Neural cell (in vitro differentiated cells): ENCODE measurements around the gene FSCN2. TPM values are rescaled to one million over a fixed set of nuclear protein-coding genes. Genes with fewer than 3 reads are reported as not detected.

ENCODE experiments used
- H2AFZ ChIP-seq: fragments of 200-600, 300-800 bp; sonication (generic), shearing (Covaris generic); 2 replicates; pipeline ENCODE4 v1.6.0; 2014; ENCODE audit warnings: low read depth, mild to moderate bottlenecking, antibody characterized with exemption, low read length, moderate library complexity
- H3F3A ChIP-seq: fragments of 200-600 bp; shearing (Covaris generic); 2 replicates; pipeline ENCODE4 v1.6.1; 2016; ENCODE audit warnings: mild to moderate bottlenecking, moderate library complexity, mixed read lengths, antibody characterized with exemption, low read length; ENCODE audit not compliant: insufficient read depth, poor library complexity, severe bottlenecking
- H3K27ac ChIP-seq: fragments of 200-600, 300-800 bp; sonication (generic), shearing (Covaris generic); 2 replicates; pipeline ENCODE4 v1.5.1; 2014; ENCODE audit warnings: mild to moderate bottlenecking, low read length, moderate library complexity
- H3K27me3 ChIP-seq: fragments of 300-800, 200-600 bp; sonication (generic), shearing (Covaris generic); 2 replicates; pipeline ENCODE4 v1.6.0; 2014; ENCODE audit warnings: mild to moderate bottlenecking, low read depth, low read length, moderate library complexity; ENCODE audit not compliant: insufficient read depth
- H3K36me3 ChIP-seq: fragments of 300-800, 200-600 bp; sonication (generic), shearing (Covaris generic); 2 replicates; pipeline ENCODE4 v1.5.1; 2014; ENCODE audit warnings: mild to moderate bottlenecking, antibody characterized with exemption, low read length, moderate library complexity; ENCODE audit not compliant: insufficient read depth
- H3K4me2 ChIP-seq: fragments of 300-800, 200-600 bp; sonication (generic), shearing (Covaris generic); 2 replicates; pipeline ENCODE4 v1.6.0; 2014; ENCODE audit warnings: mild to moderate bottlenecking, low read length
- H3K4me3 ChIP-seq: fragments of 300-800, 200-600 bp; sonication (generic), shearing (Covaris generic); 2 replicates; pipeline ENCODE4 v1.5.1; 2014; ENCODE audit warnings: mild to moderate bottlenecking, low read length, moderate library complexity
- H3K79me2 ChIP-seq: fragments of 200-600 bp; shearing (Covaris generic); replicated peaks from 2 replicates; pipeline ENCODE4 v1.6.0; 2014; ENCODE audit warnings: mild to moderate bottlenecking, low read length, moderate library complexity; ENCODE audit not compliant: insufficient read depth
- H3K9ac ChIP-seq: fragments of 300-800, 200-600 bp; sonication (generic), shearing (Covaris generic); 2 replicates; pipeline ENCODE4 v1.6.1; 2016; ENCODE audit warnings: mild to moderate bottlenecking, low read length, mixed read lengths
- H3K9me2 ChIP-seq: fragments of 200-600 bp; shearing (Covaris generic); 2 replicates; pipeline ENCODE4 v1.6.1; 2016; ENCODE audit warnings: mild to moderate bottlenecking, low read length, mixed read lengths; ENCODE audit not compliant: insufficient read depth
- H3K9me3 ChIP-seq: fragments of 200-600, 300-800 bp; sonication (generic), shearing (Covaris generic); 2 replicates; pipeline ENCODE4 v1.6.1; 2016; ENCODE audit warnings: mild to moderate bottlenecking, mixed run types, low read length, moderate library complexity, mixed read lengths
- H4K20me1 ChIP-seq: fragments of 200-600 bp; shearing (Covaris generic); 2 replicates; pipeline ENCODE4 v1.6.1; 2016; ENCODE audit warnings: mild to moderate bottlenecking, mixed run types; ENCODE audit not compliant: insufficient read depth
- CTCF ChIP-seq: fragments of 450-650 bp; IDR thresholded peaks from 2 replicates; pipeline ENCODE4 v1.5.1; 2014; ENCODE audit warnings: antibody characterized with exemption, mild to moderate bottlenecking, moderate library complexity; ENCODE audit not compliant: poor library complexity, severe bottlenecking
- EP300 ChIP-seq: fragments of 450-650 bp; conservative IDR thresholded peaks from 2 replicates; pipeline ENCODE4 v1.6.1; 2014; ENCODE audit warnings: antibody characterized with exemption, mild to moderate bottlenecking, moderate library complexity; ENCODE audit not compliant: poor library complexity, severe bottlenecking
- EZH2 ChIP-seq: fragments of 200-600, 300-800 bp; shearing (Covaris generic), sonication (generic); IDR thresholded peaks from 2 replicates; pipeline ENCODE4 v1.6.1; 2014; ENCODE audit warnings: antibody characterized with exemption, low read length, borderline replicate concordance, mild to moderate bottlenecking; ENCODE audit not compliant: insufficient read depth, poor library complexity, severe bottlenecking
- MXI1 ChIP-seq: fragments of 450-650 bp; conservative IDR thresholded peaks from 2 replicates; pipeline ENCODE4 v1.6.1; 2014; ENCODE audit warnings: antibody characterized with exemption, mild to moderate bottlenecking; ENCODE audit not compliant: poor library complexity, severe bottlenecking
- POLR2AphosphoS5 ChIP-seq: IDR thresholded peaks from 2 replicates; pipeline ENCODE4 v1.6.1; 2012
- RAD21 ChIP-seq: fragments of 450-650 bp; conservative IDR thresholded peaks from 2 replicates; pipeline ENCODE4 v1.6.1; 2014; ENCODE audit warnings: antibody characterized with exemption, mild to moderate bottlenecking, moderate library complexity
- REST ChIP-seq: IDR thresholded peaks from 2 replicates; pipeline ENCODE4 v1.6.1; 2012; ENCODE audit warnings: borderline replicate concordance
- SMC3 ChIP-seq: fragments of 450-650 bp; conservative IDR thresholded peaks from 2 replicates; pipeline ENCODE4 v1.6.1; 2014; ENCODE audit warnings: antibody characterized with exemption, mild to moderate bottlenecking, moderate library complexity; ENCODE audit not compliant: poor library complexity
- TAF1 ChIP-seq: IDR thresholded peaks from 2 replicates; pipeline ENCODE4 v1.6.1; 2012; ENCODE audit warnings: low read depth
- polyA plus RNA-seq: library from polyadenylated mRNA; depleted of rRNA; stranded (reverse); fragments of >200 nt; gene quantifications from 2 replicates; pipeline ENCODE4 v1.2.3, GENCODE V29; 2014

The FSCN2 gene
- polyA plus RNA-seq, 1 donor from 2014 or later, result 4.8 TPM

- no peak for TF ChIP-seq CTCF
- TF ChIP-seq EZH2, result no peak
- TF ChIP-seq RAD21, result no peak
- TF ChIP-seq REST, result no peak
- no peak for TF ChIP-seq SMC3
- no peak for TF ChIP-seq TAF1
- TF ChIP-seq POLR2AphosphoS5, result no peak
- no peak for TF ChIP-seq EP300
- no peak for TF ChIP-seq MXI1
- no peaks in the 10 kb centered on the region for H4K20me1 ChIP-seq
- no peak overlapping the region for H2AFZ ChIP-seq
- H3K4me2 ChIP-seq, result no peak overlapping the region
- H3K9me3 ChIP-seq, result no peaks in the 10 kb centered on the region
- H3K27ac ChIP-seq, result no peak overlapping the region
- H3K9ac ChIP-seq, result no peak overlapping the region
- H3K9me2 ChIP-seq, result no peaks in the 10 kb centered on the region
- no peaks in the 10 kb centered on the region for H3F3A ChIP-seq
- H3K36me3 ChIP-seq, result no peaks in the 10 kb centered on the region
- H3K27me3 ChIP-seq, result no peaks in the 10 kb centered on the region
- no peak overlapping the region for H3K4me3 ChIP-seq
- no peaks in the 10 kb centered on the region for H3K79me2 ChIP-seq
These were observed 6.8 kb downstream of the FSCN2 start for GRCh38 chr17:81535007-81535328.

- H3K27me3 ChIP-seq, result no peaks in the 10 kb centered on the region
- H4K20me1 ChIP-seq, result no peaks in the 10 kb centered on the region
- no peak overlapping the region for H3K4me3 ChIP-seq
- no peaks in the 10 kb centered on the region for H3K36me3 ChIP-seq
- TF ChIP-seq CTCF (no peak), POLR2AphosphoS5 (no peak), RAD21 (no peak), MXI1 (no peak), EP300 (no peak), REST (no peak)
- no peak overlapping the region for H3K27ac ChIP-seq
- H3F3A ChIP-seq, result no peaks in the 10 kb centered on the region
- H3K4me2 ChIP-seq, result no peak overlapping the region
- no peaks in the 10 kb centered on the region for H3K9me3 ChIP-seq
- H3K9ac ChIP-seq, result no peak overlapping the region
- H2AFZ ChIP-seq, result no peak overlapping the region
- H3K79me2 ChIP-seq, result no peaks in the 10 kb centered on the region
- no peaks in the 10 kb centered on the region for H3K9me2 ChIP-seq
These were observed 7.5 kb downstream of the FSCN2 start for GRCh38 chr17:81535480-81536298.
